HepG2 (cell line): ENCODE data around the gene MTX2. TPM values are rescaled to one million over a fixed set of nuclear protein-coding genes. Genes with fewer than 3 reads are reported as not detected.

Experiments
- ATAC-seq: fragments of 200-7000 bp; cut with Tn5 transposase; 3 replicates; pipeline ENCODE4 v1.9.1; 2020; ENCODE audit warnings: mild to moderate bottlenecking, moderate library complexity
- BruUV-seq: library from RNA; stranded (reverse); fragments of 400-500 nt; replicated peaks from 2 replicates; lab custom pipeline; 2021; lab: Mats Ljungman, UMichigan
- CTCF ChIA-PET: fragments of 300-600 bp; formaldehyde crosslinking; extraction: SDS; loops from one replicate; lab custom pipeline; 2021; ENCODE audit warnings: low total read pairs, inconsistent platforms, low intra/inter-chr PET ratio; lab: Yijun Ruan, JAX
- POLR2A ChIA-PET: fragments of 350-600 bp; sonication (Branson Sonifier 250); formaldehyde crosslinking; loops from one replicate; lab custom pipeline; 2020; ENCODE audit warnings: antibody characterized with exemption, inconsistent platforms; lab: Yijun Ruan, JAX
- DNase-seq: peaks from one replicate; pipeline ENCODE4 v3.0.0-alpha.2; 2015; ENCODE audit warnings: low spot score
- FAIRE-seq: peaks from 3 replicates; lab custom pipeline; 2011; peaks lifted over from hg19 to GRCh38; lab: Jason Lieb, UNC
- H2AFZ ChIP-seq: one replicate; pipeline ENCODE4 v1.6.1; 2011; ENCODE audit warnings: low read length, inconsistent platforms
- H3K27ac ChIP-seq: fragments of 300-600 bp; 3 replicates; pipeline ENCODE4 v1.8.0; 2011; ENCODE audit warnings: mixed run types, mild to moderate bottlenecking, mixed read lengths, low read length, inconsistent platforms; ENCODE audit not compliant: insufficient read depth; ENCODE audit errors: extremely low read length
- H3K27me3 ChIP-seq, 2 experiments: fragments of 200-600 bp in 1 of 2; 2 replicates in 1 of 2; 3 replicates in 1 of 2; pipeline versions ENCODE4 v1.6.0 to v1.8.0; 2011; ENCODE audit warnings: low read length in 2 of 2, mild to moderate bottlenecking in 2 of 2, moderate library complexity in 2 of 2, inconsistent platforms in 1 of 2; ENCODE audit not compliant: insufficient read depth in 2 of 2, control insufficient read depth in 1 of 2
- H3K36me3 ChIP-seq, 2 experiments: fragments of 200-600 bp in 1 of 2; replicated peaks in 1 of 2; 2 replicates in 1 of 2; 3 replicates in 1 of 2; pipeline versions ENCODE4 v1.5.1 to v1.8.0; 2011; ENCODE audit warnings: low read length in 2 of 2, inconsistent platforms in 1 of 2; ENCODE audit not compliant: insufficient read depth in 2 of 2, control insufficient read depth in 1 of 2
- H3K4me1 ChIP-seq: 2 replicates; pipeline ENCODE4 v1.5.1; 2012; ENCODE audit warnings: low read length, inconsistent platforms; ENCODE audit not compliant: insufficient read depth
- H3K4me2 ChIP-seq: 2 replicates; pipeline ENCODE4 v1.6.0; 2011; ENCODE audit warnings: low read depth, low read length, inconsistent platforms
- H3K4me3 ChIP-seq, 3 experiments: fragments of 200-600 bp in 1 of 3; sonication (generic), shearing (Covaris generic) in 1 of 3; replicated peaks in 1 of 3; 2 replicates each; pipeline ENCODE4 v1.5.1; 2011 to 2016; ENCODE audit warnings: low read length in 3 of 3, inconsistent platforms in 2 of 3, low read depth in 2 of 3, mild to moderate bottlenecking in 2 of 3, control low read depth in 1 of 3, mixed read lengths in 1 of 3; ENCODE audit not compliant: insufficient read depth in 1 of 3
- H3K79me2 ChIP-seq: one replicate; pipeline ENCODE4 v1.6.1; 2011; ENCODE audit warnings: low read length, inconsistent platforms; ENCODE audit not compliant: insufficient read depth
- H3K9ac ChIP-seq: 2 replicates; pipeline ENCODE4 v1.6.0; 2011; ENCODE audit warnings: mild to moderate bottlenecking, low read depth, low read length, inconsistent platforms; ENCODE audit not compliant: insufficient read depth
- H3K9me3 ChIP-seq: 2 replicates; pipeline ENCODE4 v1.5.1; 2012; ENCODE audit warnings: mild to moderate bottlenecking, low read length
- H4K20me1 ChIP-seq: 2 replicates; pipeline ENCODE4 v1.6.0; 2011; ENCODE audit warnings: inconsistent platforms, mild to moderate bottlenecking, low read length, moderate library complexity; ENCODE audit not compliant: insufficient read depth
- CREBL2 ChIP-seq: sonication (generic); formaldehyde crosslinking; IDR thresholded peaks from 2 replicates; pipeline ENCODE4 v1.8.1; 2023; ENCODE audit warnings: missing genetic modification reagents, mild to moderate bottlenecking, borderline replicate concordance
- GFI1 ChIP-seq: sonication (generic); formaldehyde crosslinking; IDR thresholded peaks from 2 replicates; pipeline ENCODE4 v1.5.0; 2020; ENCODE audit warnings: missing genetic modification reagents, mild to moderate bottlenecking, borderline replicate concordance
- HDAC6 ChIP-seq: fragments of 200-600 bp; sonication (generic); IDR thresholded peaks from 2 replicates; pipeline ENCODE4 v1.7.0; 2017; ENCODE audit warnings: mild to moderate bottlenecking, antibody characterized with exemption, low read length, low read depth
- HOXD1 ChIP-seq: sonication (generic); formaldehyde crosslinking; IDR thresholded peaks from 2 replicates; pipeline ENCODE4 v1.5.0; 2020; ENCODE audit warnings: missing genetic modification reagents
- MAZ ChIP-seq, 2 experiments: sonication (generic) in 1 of 2; formaldehyde crosslinking in 1 of 2; IDR thresholded peaks; 2 replicates each; pipeline versions ENCODE4 v1.5.0 to v1.6.1; 2012 to 2020; ENCODE audit warnings: low read depth in 2 of 2, mild to moderate bottlenecking in 2 of 2, borderline replicate concordance in 1 of 2, improper control_type of control experiment in 1 of 2, low read length in 1 of 2, missing genetic modification reagents in 1 of 2, moderate library complexity in 1 of 2
- MED8 ChIP-seq: sonication (generic); formaldehyde crosslinking; IDR thresholded peaks from 2 replicates; pipeline ENCODE4 v1.8.1; 2023; ENCODE audit warnings: mild to moderate bottlenecking, missing genetic modification reagents; ENCODE audit not compliant: insufficient replicate concordance
- SP5 ChIP-seq: IDR thresholded peaks from 2 replicates; pipeline ENCODE4 v1.6.1; 2016; ENCODE audit warnings: low read depth, borderline replicate concordance
- ZBTB44 ChIP-seq: sonication (generic); formaldehyde crosslinking; IDR thresholded peaks from 2 replicates; pipeline ENCODE4 v1.4.0; 2020; ENCODE audit warnings: missing genetic modification reagents
- ZFP36L1 ChIP-seq: sonication (generic); formaldehyde crosslinking; IDR thresholded peaks from 2 replicates; pipeline ENCODE4 v1.8.0; 2022; ENCODE audit warnings: mild to moderate bottlenecking, missing genetic modification reagents, moderate library complexity
- ZFP36L2 ChIP-seq: sonication (generic); formaldehyde crosslinking; IDR thresholded peaks from 2 replicates; pipeline ENCODE4 v1.4.0; 2020; ENCODE audit warnings: missing genetic modification reagents
- ZFP37 ChIP-seq: sonication (generic); formaldehyde crosslinking; IDR thresholded peaks from 2 replicates; pipeline ENCODE4 v1.4.0; 2020; ENCODE audit warnings: missing genetic modification reagents, borderline replicate concordance
- ZNF17 ChIP-seq: sonication (generic); formaldehyde crosslinking; IDR thresholded peaks from 2 replicates; pipeline ENCODE4 v1.5.0; 2020; ENCODE audit warnings: mild to moderate bottlenecking, missing genetic modification reagents
- ZNF20 ChIP-seq: sonication (generic); formaldehyde crosslinking; IDR thresholded peaks from 2 replicates; pipeline ENCODE4 v1.4.0; 2020; ENCODE audit warnings: mild to moderate bottlenecking, moderate library complexity, missing genetic modification reagents
- ZNF329 ChIP-seq: sonication (generic); formaldehyde crosslinking; IDR thresholded peaks from 2 replicates; pipeline ENCODE4 v1.9.0; 2021; ENCODE audit warnings: low read depth, mild to moderate bottlenecking, missing genetic modification reagents
- ZNF572 ChIP-seq: sonication (generic); formaldehyde crosslinking; IDR thresholded peaks from 2 replicates; pipeline ENCODE4 v1.5.1; 2020; ENCODE audit warnings: mild to moderate bottlenecking, missing genetic modification reagents
- ZNF605 ChIP-seq: sonication (generic); formaldehyde crosslinking; IDR thresholded peaks from 2 replicates; pipeline ENCODE4 v1.8.0; 2022; ENCODE audit warnings: mild to moderate bottlenecking, missing genetic modification reagents
- ZNF616 ChIP-seq: sonication (generic); formaldehyde crosslinking; IDR thresholded peaks from 2 replicates; pipeline ENCODE4 v1.5.0; 2020; ENCODE audit warnings: low read depth, mild to moderate bottlenecking, missing genetic modification reagents
- ZNF83 ChIP-seq: sonication (generic); formaldehyde crosslinking; IDR thresholded peaks from 2 replicates; pipeline ENCODE4 v1.4.0; 2020; ENCODE audit warnings: missing genetic modification reagents, mild to moderate bottlenecking, borderline replicate concordance
- ZNF878 ChIP-seq: sonication (generic); formaldehyde crosslinking; IDR thresholded peaks from 2 replicates; pipeline ENCODE4 v1.8.1; 2023; ENCODE audit warnings: mild to moderate bottlenecking, missing genetic modification reagents, moderate library complexity
- WGBS: methylation state at CpG from one replicate; pipeline ENCODE4 v1.1.6; 2017; ENCODE audit warnings: low lambda C conversion rate; 5-methylcytosine and 5-hydroxymethylcytosine counted together
- in situ Hi-C: cut with HindIII; loops from 2 replicates; pipeline ENCODE4 v1.10.0; 2017; ENCODE audit warnings: low pct_unique_long_range_greater_than_20kb; ENCODE audit not compliant: extremely low pct_ligation_motif_present
- intact Hi-C: fragments of 100-400 bp; cut with micrococcal nuclease; formaldehyde crosslinking; loops from one replicate; pipeline ENCODE4 v1.10.0; 2022; ENCODE audit not compliant: unreplicated experiment
- polyA plus RNA-seq, 8 experiments: library from polyadenylated mRNA; depleted of rRNA in 3 of 8; stranded (reverse) in 7 of 8; unstranded in 1 of 8; fragments of >200 nt; fragmentation: Illumina TruSeq in 4 of 8; extraction: Trizol in 4 of 8; gene quantifications; 2 replicates each; pipeline versions ENCODE4 v1.2.1 to v1.2.3, GENCODE V29; 2011 to 2016; ENCODE audit warnings: low read depth in 4 of 8, missing spikeins in 1 of 8, mixed read lengths in 1 of 8; ENCODE audit not compliant: insufficient read depth in 1 of 8
- total RNA-seq, 5 experiments: library from RNA; depleted of rRNA; stranded (reverse); fragments of >200 nt; fragmentation: Illumina TruSeq; extraction: Trizol; gene quantifications; 2 replicates each; pipeline ENCODE4 v1.2.3, GENCODE V29; 2016; ENCODE audit warnings: low read depth in 1 of 5
- TF ChIP-seq, protein P1 (sequence below): sonication (generic); formaldehyde crosslinking; IDR thresholded peaks from 2 replicates; pipeline ENCODE4 v1.4.0; 2020; ENCODE audit warnings: missing genetic modification reagents, borderline replicate concordance

Gene MTX2
- total and polyA plus RNA-seq, 2 of the 13 experiments (the other 11 are each of a cell fraction or from before 2014, with no cell fraction given), result 58.1 to 75.7 TPM

DNA sequence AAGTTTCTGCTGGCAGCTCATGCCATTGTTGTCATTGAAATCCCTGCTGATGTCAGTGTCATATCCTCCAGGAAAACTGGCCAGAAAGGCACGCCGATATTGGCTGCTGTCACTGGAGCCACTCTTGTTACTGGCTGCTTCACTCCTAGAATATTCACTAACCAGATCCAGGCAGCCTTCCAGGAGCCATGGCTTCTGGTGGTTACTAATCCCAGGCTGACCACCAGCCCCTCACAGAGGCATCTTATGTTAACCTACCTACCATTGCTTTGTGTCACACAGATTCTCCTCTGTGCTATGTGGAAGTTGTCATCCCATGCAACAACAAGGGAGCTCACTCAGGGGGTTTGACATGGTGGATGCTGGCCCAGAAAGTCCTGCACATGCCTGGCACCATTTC, 27.0 kb upstream of the MTX2 start:
- POLR2A ChIA-PET, result no interaction called here
- FAIRE-seq, result no peak
- Histone ChIP-seq H2AFZ (no peak overlapping the region), H3K79me2 (no peaks in the 10 kb centered on the region), H3K4me2 (no peak overlapping the region), H3K27me3 (peaks cover 0 to 33% of the 10 kb centered on the region in 2 experiments; a peak in 2 of 5 replicates), H3K36me3 (no peaks in the 10 kb centered on the region), H3K4me1 (no peaks in the 10 kb centered on the region), H3K4me3 (no peak overlapping the region), H4K20me1 (no peaks in the 10 kb centered on the region), H3K9me3 (no peaks in the 10 kb centered on the region), H3K27ac (no peak overlapping the region), H3K9ac (no peak overlapping the region)
- DNase-seq, result no peak
- CTCF ChIA-PET, result no interaction called here
- ATAC-seq, result no peak
- BruUV-seq, result no TSS peak
- 41% methylated on average over 2 of the region's 2 CpGs for WGBS
- TF ChIP-seq ZNF20 (no peak), ZNF878 (CRISPR knock-in tag) (no peak), ZNF616 (no peak), ZNF83 (CRISPR knock-in tag) (no peak), ZFP37 (CRISPR knock-in tag) (no peak), GFI1 (CRISPR knock-in tag) (no peak), MED8 (CRISPR knock-in tag) (no peak), ZFP36L2 (CRISPR knock-in tag) (no peak), SP5 (CRISPR knock-in tag) (no peak), ZNF329 (CRISPR knock-in tag) (no peak), MAZ (IDR thresholded peaks at IDR 0.05; ENCODE audit: borderline replicate concordance, low read depth, low read length) (no peak), MAZ (CRISPR knock-in tag; IDR thresholded peaks at IDR 0.05; ENCODE audit: low read depth) (no peak), HDAC6 (no peak), HOXD1 (no peak), ZFP36L1 (CRISPR knock-in tag) (no peak), ZNF572 (CRISPR knock-in tag) (no peak), CREBL2 (CRISPR knock-in tag) (no peak), ZBTB44 (no peak), ZNF605 (CRISPR knock-in tag) (no peak), ZNF17 (no peak)
- TF ChIP-seq, protein P1, sequence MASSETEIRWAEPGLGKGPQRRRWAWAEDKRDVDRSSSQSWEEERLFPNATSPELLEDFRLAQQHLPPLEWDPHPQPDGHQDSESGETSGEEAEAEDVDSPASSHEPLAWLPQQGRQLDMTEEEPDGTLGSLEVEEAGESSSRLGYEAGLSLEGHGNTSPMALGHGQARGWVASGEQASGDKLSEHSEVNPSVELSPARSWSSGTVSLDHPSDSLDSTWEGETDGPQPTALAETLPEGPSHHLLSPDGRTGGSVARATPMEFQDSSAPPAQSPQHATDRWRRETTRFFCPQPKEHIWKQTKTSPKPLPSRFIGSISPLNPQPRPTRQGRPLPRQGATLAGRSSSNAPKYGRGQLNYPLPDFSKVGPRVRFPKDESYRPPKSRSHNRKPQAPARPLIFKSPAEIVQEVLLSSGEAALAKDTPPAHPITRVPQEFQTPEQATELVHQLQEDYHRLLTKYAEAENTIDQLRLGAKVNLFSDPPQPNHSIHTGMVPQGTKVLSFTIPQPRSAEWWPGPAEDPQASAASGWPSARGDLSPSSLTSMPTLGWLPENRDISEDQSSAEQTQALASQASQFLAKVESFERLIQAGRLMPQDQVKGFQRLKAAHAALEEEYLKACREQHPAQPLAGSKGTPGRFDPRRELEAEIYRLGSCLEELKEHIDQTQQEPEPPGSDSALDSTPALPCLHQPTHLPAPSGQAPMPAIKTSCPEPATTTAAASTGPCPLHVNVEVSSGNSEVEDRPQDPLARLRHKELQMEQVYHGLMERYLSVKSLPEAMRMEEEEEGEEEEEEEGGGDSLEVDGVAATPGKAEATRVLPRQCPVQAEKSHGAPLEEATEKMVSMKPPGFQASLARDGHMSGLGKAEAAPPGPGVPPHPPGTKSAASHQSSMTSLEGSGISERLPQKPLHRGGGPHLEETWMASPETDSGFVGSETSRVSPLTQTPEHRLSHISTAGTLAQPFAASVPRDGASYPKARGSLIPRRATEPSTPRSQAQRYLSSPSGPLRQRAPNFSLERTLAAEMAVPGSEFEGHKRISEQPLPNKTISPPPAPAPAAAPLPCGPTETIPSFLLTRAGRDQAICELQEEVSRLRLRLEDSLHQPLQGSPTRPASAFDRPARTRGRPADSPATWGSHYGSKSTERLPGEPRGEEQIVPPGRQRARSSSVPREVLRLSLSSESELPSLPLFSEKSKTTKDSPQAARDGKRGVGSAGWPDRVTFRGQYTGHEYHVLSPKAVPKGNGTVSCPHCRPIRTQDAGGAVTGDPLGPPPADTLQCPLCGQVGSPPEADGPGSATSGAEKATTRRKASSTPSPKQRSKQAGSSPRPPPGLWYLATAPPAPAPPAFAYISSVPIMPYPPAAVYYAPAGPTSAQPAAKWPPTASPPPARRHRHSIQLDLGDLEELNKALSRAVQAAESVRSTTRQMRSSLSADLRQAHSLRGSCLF, result no peak
- in situ Hi-C loops, result no loop called here
- intact Hi-C loops, result no loop called here
